GM18909 (cell line): Measurements from ENCODE around the gene PFKFB3.
A peak's percentile ranks its signal among the peaks of the same experiment; 100 is the strongest.
"Not testable (repeated sequence)": the region's sequence is repeated elsewhere in the genome, so short reads cannot be mapped to it uniquely, and the experiment has no call there.

Source experiments
- ATAC-seq: cut with Tn5 transposase; IDR thresholded peaks from one replicate; pipeline ENCODE4 v1.9.1; 2021; ENCODE audit warnings: mild to moderate bottlenecking; ENCODE audit not compliant: unreplicated experiment, poor library complexity

Gene PFKFB3

GRCh38 chr10:6267941-6268340 lies 65.2 kb downstream of the PFKFB3 start:
- ATAC-seq, result no peak

- ATAC-seq, result no peak
Measured at GRCh38 chr10:6269432-6269831, 66.7 kb downstream of the PFKFB3 start.

DNA sequence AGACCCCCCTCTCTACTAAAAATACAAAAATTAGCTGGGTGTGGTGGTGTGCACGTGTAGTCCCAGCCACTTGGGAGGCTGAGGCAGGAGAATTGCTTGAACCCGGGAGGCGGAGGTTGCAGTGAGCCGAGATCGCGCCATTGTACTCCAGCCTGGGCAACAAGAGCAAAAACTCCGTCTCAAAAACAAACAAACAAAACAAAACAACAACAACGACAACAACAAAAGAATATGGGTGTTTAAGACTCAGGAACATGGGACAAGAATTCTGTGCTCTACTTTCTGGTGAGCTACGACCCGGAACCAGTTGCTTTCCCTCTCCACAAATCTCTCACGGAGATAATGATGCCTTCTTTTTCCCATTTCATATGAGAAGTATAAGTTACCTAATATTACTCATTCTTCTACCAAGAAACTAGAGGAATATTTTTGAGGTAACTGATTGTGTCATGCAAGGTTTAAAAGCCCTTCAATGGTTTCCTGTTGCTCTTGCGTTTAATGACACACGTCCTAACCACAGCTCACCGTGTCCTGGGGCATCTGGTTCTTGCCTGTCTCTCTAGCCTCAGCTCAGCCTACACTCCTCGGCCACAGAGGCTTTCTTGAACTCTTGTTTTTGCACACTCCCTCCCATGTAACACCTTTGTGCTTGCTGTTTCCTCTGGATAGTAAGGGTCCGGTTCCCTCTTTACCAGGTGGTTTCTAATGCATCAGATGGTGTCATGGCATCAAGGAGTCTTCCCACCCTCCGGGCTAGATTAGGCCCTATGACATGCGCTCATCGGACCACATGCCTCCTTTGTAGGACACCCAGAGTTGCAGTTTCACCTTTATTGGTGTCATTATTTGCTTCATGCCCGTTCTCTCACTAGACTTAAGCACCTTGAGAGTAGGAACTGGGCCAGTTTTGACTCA lies 67.5 kb downstream of the PFKFB3 start:
- ATAC-seq, result peak; percentile 87

- no peak for ATAC-seq
Measured at GRCh38 chr10:6270951-6271350, 68.2 kb downstream of the PFKFB3 start.

DNA sequence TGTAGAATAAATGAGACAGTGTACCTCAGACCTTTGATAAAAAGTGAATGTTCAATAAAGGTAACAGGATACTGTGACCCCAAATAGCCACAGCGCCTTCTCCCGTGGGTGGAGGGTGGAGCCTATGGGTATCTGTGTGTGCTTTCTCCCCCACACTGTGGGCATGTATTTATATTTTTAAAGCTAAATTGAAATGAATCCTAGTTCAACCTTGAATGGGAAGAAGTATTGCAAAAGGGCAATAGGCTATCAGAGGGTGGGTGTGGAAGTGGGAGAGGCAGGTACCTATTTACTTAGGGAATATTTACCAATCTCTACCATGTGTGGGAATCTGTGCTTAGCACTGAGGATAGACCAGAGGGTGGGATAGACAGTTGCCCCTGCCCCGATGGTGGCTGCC lies 68.9 kb downstream of the PFKFB3 start:
- no peak for ATAC-seq

DNA sequence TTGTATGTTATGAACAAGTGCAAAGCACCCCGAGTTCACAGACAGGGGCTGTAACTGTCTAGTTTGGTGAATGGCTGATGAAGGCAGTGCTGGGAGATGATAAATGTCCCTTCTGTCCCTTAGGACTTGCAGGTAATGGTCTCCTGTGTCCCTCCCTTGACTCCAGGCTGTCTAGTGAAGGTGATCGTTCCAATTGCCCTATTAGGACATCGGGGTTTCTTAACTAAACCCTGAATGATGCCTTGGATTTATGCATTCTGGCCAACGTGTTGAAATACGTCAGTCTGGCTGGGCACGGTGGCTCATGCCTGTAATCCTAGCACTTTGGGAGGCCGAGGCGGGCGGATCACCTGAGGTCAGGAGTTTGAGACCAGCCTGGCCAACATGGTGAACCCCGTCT lies 69.4 kb downstream of the PFKFB3 start:
- ATAC-seq, result no peak

- ATAC-seq, result no peak
Measured at GRCh38 chr10:6273351-6273750, 70.6 kb downstream of the PFKFB3 start.

GRCh38 chr10:6274040-6274439 lies 71.3 kb downstream of the PFKFB3 start:
- ATAC-seq, result no peak

DNA sequence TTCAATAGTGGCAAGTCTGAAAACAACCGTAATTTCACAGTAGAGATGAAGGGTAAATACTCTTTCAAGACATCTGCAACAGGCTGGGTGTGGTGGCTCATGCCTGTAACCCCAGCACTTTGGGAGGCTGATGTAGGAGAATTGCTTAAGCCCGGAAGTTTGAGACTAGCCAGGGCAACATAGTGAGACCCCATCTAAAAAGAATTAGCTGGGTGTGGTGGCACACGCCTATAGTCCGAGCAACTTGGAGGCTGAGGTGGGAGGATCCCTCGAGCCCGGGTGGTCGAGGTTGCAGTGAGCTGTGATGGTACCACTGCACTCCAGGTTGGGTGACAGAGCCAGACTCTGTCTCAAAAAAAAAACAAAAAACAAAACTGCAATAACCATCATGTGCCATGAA lies 71.8 kb downstream of the PFKFB3 start:
- ATAC-seq, result no peak

GRCh38 chr10:6275022-6275997 lies 72.6 kb downstream of the PFKFB3 start:
- peak; percentile 65 for ATAC-seq

GRCh38 chr10:6276356-6276755 lies 73.6 kb downstream of the PFKFB3 start:
- no peak for ATAC-seq

- ATAC-seq, result no peak
Measured at GRCh38 chr10:6278519-6279120, 75.9 kb downstream of the PFKFB3 start.

DNA sequence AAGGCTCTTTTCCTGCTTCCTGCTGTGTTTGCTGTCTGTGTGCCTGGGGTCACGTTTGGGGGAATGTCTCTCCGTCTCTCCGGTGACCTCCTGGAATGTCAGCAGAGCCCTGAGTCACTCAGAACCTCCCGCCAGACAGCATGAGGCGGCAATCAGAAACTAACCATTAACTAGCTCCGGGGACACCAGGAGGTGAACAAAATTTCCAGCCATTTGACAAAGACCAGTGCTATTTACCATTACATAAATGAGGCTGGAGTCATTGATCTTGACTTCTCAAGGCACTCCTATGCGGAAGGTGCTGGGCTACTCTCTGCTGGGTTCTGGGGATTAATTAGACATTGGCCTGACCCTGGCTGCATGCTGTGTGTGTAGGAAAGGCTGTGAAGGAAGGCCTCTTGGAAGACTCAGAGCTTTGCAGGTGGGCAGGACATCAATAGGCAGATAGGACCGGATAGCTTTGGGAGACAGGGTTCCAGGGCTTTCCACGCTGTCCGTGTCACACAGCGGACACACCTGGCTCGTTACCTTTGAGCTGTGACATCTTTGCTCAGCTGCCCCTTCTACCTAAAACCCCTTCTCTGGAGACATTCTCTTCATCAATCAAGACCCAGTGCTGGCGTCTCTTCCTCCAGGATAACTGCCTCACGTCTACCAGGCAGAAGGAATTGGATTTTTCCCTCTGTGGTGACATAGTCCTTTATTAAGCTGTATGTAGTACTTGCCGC lies 77.0 kb downstream of the PFKFB3 start:
- ATAC-seq, result no peak

DNA sequence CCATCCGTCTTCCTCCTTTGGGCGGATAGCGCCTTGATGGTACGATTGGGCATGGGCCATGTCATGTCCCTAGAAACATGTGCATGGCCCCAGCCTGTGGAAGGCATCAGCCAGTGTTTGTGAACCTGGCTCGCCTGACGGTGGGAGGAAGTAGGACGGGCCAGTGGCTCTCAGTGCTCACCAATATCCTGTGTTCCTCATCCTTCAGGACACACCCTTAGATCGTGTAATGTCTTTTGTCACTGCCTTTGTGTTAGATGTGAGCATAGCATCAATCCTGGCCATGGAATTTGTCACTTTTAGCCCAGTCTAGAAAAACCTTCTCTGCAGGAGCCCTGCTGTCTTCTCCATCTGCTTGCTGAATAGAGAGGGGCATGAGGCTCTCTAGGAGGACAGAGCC lies 77.6 kb downstream of the PFKFB3 start:
- no peak for ATAC-seq

DNA sequence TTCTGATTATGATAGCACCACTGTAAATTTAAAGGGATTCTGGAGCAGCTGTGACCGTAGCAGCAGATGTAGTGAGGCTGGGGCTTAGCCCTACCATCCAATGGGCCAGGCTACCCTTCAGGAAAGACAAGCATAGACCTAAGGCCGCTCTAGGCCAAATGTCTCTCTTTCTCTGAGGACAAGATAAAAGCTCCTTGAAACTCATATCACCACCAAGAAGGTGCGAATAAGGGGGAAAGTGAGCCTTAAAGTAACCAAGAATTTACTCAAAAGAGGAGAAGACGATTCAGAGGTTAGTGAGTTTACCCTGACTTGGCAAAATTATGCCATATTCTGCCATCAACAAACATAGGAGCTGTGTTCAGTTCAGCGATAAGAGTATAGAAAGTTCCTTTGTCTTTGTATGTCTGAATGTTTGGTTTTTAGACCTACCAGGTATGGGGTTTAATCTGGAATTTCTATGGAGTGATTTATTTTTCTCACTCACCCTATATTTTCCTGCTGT lies 79.8 kb downstream of the PFKFB3 start:
- no peak for ATAC-seq

DNA sequence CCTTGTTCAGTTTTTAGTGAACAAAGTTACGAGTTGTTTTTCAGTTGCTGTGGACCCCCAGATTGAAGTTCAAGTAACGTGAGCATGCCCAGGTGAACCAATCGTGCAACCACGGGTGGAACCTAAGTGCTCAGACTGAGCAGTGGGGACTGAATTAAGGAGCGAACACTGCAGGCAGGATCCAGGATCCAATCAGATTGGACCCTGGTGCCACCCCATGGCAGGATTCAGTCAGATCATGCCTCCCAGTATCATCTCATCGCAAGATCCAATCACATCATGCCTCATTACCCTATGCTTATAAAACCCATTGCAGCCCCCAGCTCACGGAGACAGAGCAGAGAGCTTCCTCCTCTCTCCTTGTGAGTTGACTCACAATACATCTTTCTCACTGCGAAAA lies 80.9 kb downstream of the PFKFB3 start:
- no peak for ATAC-seq

DNA sequence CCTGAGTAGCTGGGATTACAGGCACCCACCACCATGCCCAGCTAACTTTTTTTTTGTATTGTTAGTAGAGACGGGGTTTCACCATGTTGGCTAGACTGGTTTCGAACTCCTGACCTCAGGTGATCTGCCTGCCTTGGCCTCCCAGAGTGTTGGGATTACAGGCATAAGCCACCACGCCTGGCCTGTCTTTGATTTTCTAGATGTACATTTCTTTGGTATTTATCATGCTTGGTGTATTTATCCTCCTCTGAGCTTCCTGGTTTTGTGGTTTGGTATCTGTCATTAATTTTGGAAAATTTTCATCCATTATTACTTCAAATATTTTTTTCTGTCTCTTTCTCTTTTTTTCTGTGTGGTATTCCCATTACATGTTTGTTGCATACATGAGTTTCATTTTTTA lies 87.9 kb downstream of the PFKFB3 start:
- not testable (repeated sequence) for ATAC-seq

DNA sequence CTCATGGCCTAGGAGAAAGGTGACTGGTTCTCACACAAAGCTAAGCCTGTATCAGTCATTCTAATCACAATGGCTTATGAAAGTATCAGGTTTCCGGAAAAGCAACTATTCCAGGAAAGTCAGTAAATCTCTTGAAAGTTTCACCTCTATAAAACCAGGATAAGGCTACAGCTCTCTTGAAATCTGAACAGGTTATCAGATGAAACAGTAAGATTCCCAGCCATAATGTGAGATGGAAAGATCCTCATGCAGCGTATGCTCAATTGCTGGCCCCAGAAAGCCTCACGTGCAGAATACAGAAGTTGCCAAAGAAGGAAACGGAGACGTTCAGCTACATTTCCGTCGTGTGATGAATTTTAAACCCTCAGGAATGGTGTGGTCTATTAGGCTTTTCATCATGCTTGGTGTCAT lies 90.0 kb downstream of the PFKFB3 start:
- no peak for ATAC-seq

- not testable (repeated sequence) for ATAC-seq
Measured at GRCh38 chr10:6296425-6296824, 93.7 kb downstream of the PFKFB3 start.

DNA sequence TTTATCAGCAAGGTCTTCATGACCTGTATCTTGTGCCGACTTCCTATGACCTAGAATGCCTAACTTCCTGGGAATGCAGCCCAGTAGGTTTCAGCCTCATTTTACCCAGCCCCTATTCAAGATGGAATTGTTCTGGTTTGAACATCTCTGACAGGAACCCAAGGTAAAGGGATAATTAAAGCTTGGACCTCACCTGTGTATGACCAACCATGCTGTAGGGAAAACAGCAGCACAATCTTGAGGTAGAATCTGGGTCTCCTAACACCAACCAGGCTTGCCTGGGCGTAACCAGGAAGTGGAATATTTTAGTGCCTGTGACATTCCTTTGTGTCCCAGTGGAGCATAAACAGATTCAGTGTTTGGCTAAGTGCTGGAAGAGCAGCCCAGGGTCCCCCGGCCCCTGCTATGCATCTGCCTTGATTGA lies 94.1 kb downstream of the PFKFB3 start:
- ATAC-seq, result no peak
